Amygdala (tissue), 56 donors: ENCODE data around the gene GNA12.

Experiments used
- DNase-seq, 56 donors: peaks; one replicate each; lab custom pipeline; 2025; lab: John Stamatoyannopoulos, UW

The GNA12 gene

GRCh38 chr7:2840458-2840857 lies 3.6 kb downstream of the GNA12 start:
- DNase-seq: no peak

DNA sequence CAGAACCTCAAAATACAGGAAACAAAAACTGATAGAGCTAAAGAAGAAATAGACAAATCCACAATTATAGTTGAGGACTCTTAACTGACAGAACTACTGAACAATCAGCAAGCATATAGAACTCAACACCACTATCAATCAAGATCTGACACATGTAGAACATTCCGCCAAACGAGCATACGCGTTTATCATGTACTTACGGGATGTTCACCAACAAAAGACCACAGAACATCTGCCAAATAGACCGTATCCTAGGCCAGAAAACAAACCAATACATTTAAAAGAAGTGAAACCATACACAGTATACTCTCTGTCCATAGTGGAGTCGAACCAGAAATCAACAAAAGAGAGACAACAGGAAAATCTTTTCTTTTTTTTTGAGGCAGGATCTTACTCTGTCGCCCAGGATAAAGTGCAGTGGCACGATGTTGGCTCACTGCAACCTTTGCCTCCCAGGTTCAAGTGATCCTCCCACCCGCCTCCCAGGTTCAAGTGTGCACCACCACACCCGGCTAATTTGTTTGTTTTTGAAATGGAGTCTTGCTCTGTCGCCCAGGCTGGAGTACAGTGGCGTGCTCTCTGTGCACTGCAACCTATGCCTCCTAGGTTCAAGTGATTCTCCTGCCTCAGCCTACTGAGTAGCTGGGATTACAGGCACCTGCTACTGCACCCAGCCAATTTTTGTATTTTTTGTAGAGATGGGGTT lies 5.1 kb downstream of the GNA12 start:
- DNase-seq: no peak

- no peak for DNase-seq
Measured at GRCh38 chr7:2838451-2838850, 5.7 kb downstream of the GNA12 start.

DNA sequence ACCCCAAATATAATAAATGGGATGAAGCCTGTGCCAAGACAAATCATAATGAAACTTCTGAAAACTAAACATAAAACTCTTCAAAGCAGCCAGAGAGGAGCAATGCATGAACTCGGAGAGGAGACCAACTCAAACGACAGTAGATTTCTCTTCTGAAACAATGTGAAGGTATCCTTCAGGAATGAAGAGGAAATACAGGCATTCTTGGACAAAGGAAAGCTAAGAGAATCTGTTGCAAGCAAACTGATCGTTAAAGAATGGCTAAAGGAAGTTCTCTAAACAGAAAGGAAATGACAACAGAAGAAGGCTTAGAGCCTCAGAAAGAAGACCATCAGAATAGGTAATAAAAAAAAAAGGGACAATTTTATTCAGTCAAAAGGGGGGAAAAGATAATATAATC lies 6.6 kb downstream of the GNA12 start:
- DNase-seq: no peak

- DNase-seq: no peak
Measured at GRCh38 chr7:2834748-2835441, 9.2 kb downstream of the GNA12 start.

- no peak for DNase-seq
Measured at GRCh38 chr7:2833083-2833910, 10.8 kb downstream of the GNA12 start.

DNA sequence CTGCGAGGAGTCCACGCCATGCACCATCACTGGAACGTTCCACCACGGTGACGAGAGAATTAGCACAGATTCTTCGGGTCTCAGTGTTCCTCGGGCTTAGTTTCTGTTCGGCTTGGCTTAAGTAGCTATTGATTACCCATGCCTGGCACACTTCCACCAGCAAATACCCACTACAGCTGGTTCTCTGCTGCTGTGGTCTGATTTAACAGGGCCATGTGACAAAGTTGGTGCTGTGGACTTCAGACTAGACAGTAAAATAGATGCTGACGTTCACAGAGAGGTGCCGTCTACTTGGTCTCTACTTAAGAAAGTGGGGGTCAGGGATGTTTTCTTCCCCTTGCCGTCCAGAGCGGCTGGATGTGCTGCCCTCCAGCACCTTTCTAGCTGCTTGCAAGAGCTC lies 11.6 kb downstream of the GNA12 start:
- DNase-seq: no peak

GRCh38 chr7:2830609-2831376 lies 13.3 kb downstream of the GNA12 start:
- DNase-seq: no peak

DNA sequence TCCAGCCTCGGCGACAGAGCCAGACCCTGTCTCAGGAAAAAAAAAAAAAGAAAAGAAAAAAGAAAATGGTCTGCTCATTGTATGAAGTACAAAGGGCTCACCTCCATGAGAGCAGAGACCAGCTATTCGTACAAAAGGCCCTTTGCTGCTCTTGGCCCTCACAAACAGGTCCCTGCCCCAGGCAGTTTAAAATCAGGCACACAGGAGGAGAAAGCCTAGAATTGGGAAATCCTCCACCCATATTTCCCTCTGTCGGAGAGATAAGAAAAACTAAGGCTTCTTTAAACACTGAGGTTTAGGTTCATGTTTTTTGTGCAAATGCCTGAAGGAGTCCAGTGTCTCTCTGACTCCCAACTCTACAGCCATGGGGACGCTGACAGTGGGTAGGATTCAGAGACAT lies 15.1 kb downstream of the GNA12 start:
- no peak for DNase-seq

- DNase-seq: no peak
Measured at GRCh38 chr7:2826771-2827170, 17.3 kb downstream of the GNA12 start.

DNA sequence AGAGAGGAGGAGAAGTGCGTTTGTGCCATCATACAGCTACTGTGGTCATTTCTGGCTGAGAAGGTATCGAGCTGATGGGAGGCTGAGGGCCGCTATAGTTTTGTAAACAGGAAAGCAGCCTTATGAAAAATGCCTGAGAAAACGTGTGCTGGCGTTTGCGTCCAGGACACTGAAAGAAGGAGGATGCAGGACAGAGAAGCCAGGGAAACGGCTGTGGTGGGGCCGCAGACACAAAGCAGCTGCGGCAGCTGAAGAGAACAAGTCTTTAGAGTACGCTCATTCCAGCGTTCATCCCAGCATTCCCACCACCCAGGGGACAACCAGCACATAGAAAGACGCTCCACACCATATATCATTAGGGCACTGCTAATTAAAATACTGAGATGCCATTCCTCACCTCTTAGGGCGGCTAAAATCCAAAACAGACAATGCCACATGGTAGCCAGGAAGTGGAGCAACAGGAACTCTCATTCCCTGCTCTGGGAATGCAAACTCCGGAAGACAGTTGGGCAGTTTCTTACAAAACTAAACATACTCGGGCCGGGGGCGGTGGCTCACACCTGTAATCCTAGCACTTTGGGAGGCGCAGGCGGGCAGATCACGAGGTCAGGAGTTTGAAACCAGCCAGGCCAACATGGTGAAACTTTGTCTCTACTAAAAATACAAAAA lies 18.4 kb downstream of the GNA12 start:
- DNase-seq: no peak

DNA sequence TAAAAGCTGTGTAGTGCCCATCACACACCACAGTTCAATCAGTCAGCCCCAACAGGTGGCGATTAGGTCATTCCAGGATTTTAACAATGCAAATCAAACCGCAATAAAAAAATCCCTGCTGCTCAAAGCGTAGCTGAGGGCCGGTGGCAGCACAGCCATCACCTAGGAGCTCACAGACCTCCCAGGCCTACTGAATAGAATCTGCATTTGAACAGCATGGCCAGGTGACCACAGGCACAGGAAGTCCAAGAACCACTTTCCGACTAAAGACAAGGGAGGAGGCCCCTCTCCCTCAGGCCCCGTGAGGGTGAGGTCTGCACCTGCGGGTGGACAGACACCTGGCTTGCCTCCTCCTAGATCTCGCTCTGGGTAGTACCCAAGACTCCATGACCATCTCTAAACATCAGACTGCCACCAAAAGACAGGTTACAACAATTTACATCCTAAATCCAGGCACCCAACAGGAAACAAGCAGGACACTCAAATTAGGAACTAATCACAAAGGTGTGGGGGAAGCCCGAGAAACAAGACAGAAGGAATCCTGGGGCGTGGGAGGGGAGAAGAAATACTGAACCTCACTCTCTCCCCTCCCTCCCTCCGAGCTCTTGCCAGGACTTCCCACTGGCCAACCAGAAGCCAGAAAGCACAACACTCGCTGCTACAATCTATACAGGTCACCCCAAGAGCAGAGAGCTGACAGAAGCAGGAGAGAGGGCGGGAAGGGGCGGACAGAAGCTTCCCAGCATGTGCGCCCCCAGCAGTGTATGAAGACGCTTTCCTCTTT lies 19.2 kb downstream of the GNA12 start:
- DNase-seq: no peak

DNA sequence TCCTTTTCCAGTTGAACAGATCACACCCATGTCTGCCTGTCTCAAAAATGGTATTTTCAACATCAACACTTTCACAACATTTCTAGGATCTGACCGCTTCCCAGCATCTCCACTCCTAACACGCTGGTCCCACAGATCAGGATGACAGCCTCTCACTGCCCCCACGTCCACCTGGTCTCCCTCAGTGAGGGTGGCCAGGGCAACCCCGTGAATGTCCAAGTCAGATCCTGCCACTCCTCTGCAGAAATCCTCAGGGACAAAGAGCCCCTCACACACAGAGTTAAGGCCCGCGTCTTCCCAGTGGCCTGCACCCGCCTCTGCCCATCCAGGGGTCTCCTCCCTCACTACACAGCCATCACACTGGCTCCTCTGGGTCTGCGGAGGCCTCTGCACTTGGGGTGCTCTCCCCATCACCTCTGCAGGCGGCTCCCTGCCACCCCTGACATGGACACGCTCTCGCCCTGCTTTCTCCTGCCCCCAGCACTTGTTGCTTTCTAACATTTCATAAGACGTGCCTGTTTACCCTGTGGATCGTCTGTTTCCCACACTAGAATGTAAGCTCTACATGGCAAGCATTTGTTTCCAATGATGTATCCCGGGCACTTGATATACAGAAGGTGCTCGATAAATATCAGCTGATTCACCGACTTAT lies 20.0 kb downstream of the GNA12 start:
- DNase-seq: no peak

DNA sequence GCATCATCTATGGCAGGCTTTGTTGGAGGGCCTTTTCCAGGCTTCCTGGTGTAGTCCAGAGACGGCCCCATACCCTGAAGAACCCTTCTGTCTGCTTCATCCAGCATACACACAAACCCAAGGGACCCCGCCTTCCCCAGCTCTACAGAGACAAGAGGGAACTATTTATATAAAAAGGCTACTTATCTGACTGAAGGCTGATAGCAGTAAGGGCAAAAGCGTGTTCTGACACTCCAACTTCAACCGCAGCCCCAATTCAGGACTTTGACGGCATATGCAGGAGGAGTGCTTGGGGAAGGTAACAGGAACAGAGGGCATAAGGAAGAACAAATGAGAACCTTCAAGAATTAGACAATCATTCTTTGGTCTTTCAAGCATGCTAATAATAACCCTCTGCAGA lies 21.0 kb downstream of the GNA12 start:
- DNase-seq: no peak

GRCh38 chr7:2821842-2822507 lies 22.1 kb downstream of the GNA12 start:
- no peak for DNase-seq

DNA sequence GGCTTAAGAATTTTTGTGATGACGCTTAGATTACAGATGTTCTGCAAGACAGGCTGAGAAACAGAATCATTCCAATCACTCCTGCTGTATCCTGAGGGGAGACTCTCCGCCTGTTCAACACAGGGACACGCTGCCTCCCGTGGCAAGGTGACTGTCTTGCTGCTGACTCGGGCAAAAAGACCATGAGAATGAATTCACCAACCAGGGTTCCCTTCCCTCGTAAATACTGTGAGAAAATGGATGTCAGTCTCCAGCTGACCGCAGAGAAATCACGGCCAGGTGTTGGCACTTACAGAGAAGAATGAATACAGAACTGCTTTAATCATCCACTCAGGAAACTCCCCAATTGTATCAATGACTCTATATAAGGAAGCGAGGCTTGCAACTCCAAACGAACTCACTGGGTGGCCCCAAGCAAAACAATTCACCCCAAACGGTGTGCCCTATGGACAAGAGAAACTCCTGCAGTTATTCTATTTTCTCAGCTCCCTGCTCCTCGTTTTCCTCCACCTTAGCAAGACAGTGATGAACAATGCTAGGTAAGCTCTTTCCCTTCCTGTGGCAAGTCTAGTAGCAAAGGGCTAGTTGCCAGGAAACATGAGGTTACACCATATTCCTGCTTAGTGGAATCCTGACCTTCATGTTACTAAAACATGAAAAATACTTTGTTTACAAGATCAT lies 22.8 kb downstream of the GNA12 start:
- no peak for DNase-seq

DNA sequence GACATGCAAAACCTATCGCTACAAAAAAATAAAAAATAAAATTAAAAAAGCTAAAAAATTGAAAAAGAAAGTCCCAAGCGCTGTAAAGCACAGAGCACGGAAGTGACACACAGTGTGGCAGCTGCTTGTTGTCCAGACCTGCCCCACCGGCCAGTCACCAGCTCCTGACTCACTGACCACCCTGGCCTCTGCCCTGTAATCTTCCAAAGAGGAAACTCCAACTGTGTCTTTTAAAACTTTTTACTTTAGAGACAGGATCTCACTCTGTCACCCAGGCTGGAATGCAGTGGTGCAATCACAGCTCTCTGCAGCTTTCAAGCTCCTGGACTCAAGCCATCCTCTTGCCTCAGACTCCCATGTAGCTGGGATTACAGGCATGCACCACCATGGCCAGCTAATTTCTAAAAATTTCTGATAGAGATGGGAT lies 23.6 kb downstream of the GNA12 start:
- no peak for DNase-seq

DNA sequence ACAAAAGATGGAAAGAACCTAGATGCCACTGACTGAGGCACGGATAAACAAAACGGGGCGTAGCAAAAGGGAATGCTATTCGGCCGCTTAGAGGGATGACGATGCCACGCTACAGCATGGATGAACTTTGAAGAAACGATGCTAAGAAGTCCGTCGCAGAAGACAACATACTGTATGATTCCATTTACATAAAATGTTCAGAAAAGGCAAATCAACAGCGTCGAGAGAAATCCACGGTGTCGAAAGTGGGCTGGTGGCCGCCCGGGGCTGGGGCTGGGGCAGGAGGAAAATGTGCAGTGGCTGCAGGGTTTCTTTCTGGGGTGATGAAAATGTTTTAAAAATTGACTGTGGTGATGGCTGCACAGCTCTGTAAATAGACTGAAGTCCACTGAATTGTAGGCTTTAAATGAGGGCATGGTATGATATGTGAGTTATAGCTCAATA lies 24.1 kb downstream of the GNA12 start:
- DNase-seq: no peak
